AG10803 (cell line): Measurements from ENCODE around the gene GNG12.

Experiments
- DNase-seq: peaks from one replicate; pipeline ENCODE4 v3.0.0; 2010; ENCODE audit warnings: low read depth
- H3K4me3 ChIP-seq: 2 replicates; pipeline ENCODE4 v1.5.1; 2011; ENCODE audit warnings: mild to moderate bottlenecking, low read length, control low read depth
- TF ChIP-seq, protein P1 (sequence below): conservative IDR thresholded peaks from 2 replicates; pipeline ENCODE4 v1.5.1; 2011; ENCODE audit warnings: mild to moderate bottlenecking, low read length, control low read depth, inconsistent platforms

Gene GNG12

DNA sequence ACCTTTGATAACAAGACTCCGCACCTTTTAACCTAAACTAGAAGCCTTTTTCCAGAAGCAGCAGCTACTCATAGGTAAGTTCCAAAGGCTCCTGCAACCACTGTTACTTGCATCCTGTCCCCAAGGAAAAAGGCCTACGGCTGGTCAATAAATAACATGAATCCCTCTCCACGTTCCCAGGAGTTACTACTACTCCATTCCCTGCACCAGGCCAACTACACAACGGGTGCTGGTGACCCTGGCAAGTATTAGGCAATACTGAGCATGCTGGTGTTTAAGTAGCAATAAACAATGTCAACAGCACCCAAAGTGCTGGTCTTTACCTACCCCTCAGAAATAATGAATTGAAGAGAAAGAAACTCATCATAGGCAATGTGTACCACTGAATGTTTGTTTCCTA, 7.7 kb downstream of the GNG12 start:
- TF ChIP-seq, protein P1, sequence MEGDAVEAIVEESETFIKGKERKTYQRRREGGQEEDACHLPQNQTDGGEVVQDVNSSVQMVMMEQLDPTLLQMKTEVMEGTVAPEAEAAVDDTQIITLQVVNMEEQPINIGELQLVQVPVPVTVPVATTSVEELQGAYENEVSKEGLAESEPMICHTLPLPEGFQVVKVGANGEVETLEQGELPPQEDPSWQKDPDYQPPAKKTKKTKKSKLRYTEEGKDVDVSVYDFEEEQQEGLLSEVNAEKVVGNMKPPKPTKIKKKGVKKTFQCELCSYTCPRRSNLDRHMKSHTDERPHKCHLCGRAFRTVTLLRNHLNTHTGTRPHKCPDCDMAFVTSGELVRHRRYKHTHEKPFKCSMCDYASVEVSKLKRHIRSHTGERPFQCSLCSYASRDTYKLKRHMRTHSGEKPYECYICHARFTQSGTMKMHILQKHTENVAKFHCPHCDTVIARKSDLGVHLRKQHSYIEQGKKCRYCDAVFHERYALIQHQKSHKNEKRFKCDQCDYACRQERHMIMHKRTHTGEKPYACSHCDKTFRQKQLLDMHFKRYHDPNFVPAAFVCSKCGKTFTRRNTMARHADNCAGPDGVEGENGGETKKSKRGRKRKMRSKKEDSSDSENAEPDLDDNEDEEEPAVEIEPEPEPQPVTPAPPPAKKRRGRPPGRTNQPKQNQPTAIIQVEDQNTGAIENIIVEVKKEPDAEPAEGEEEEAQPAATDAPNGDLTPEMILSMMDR: no peak
- H3K4me3 ChIP-seq: no peak overlapping the region
- DNase-seq: no peak

DNA sequence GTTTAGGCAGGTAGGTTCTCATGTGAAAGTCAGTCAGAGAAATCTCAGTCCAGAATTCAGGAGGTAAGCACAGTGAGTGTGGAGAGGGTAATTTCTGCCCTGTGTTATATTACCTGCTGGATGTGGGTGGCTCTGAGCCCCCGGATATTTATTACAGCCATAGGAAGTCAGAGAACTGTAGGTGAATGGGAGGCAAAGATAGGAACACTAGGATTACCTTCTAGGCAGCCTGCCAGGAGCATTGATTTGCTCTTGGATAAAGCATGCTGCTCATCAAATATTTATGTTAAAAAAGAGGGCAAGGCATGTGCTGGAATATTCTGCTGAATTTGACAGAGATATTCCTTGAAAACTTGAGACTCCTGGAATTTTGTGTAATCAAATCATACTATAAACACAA, 8.5 kb downstream of the GNG12 start:
- no peak for DNase-seq
- TF ChIP-seq, protein P1: no peak

GRCh38 chr1:67823615-67824014, 9.7 kb downstream of the GNG12 start:
- TF ChIP-seq, protein P1: no peak
- no peak for DNase-seq
- no peak overlapping the region for H3K4me3 ChIP-seq

More for the DNA sequence above, 8.5 kb downstream of the GNG12 start:
- no peak overlapping the region for H3K4me3 ChIP-seq

GRCh38 chr1:67821263-67821662, 12.0 kb downstream of the GNG12 start:
- DNase-seq: no peak
- H3K4me3 ChIP-seq: no peak overlapping the region
- TF ChIP-seq, protein P1: no peak

DNA sequence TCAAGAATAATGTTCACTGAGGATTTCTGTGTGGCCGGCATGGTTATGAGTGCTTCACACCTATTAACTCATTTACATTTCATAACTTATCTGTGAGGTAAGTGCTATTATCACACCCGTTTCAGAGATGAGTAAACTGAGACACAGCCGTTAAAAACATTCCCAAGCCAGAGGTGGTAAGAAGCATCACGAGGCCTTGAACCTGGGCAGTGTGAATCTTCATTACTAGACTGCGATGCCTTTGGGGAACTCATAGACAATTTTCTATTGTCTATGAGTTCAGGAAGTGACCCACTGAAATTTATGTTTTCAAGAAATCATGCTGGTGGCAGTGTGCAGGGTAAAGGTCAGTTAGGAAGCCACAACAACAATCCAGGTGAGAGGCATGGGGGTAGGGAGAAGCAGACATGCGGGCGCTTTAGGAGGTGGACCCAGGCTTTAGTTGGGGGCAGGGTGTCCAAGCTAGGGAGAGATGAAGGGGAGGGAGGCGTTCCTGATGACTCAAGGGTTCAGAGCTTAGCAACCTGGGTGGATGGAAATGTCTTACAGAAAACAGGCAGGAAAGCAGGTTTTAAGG, 14.5 kb downstream of the GNG12 start:
- TF ChIP-seq, protein P1: no peak
- no peak for DNase-seq
- H3K4me3 ChIP-seq: no peak overlapping the region

- TF ChIP-seq, protein P1: no peak
- DNase-seq: no peak
- no peak overlapping the region for H3K4me3 ChIP-seq
Observed at GRCh38 chr1:67818162-67818561, 15.1 kb downstream of the GNG12 start.

GRCh38 chr1:67817319-67817718, 15.9 kb downstream of the GNG12 start:
- no peak for DNase-seq
- TF ChIP-seq, protein P1: no peak
- no peak overlapping the region for H3K4me3 ChIP-seq
